Nephron progenitor cell (in vitro differentiated cells): ENCODE measurements around the gene DARS2.

Experiments used
- DNase-seq: peaks from one replicate; pipeline ENCODE4 v3.0.0; 2021
- H3K27ac Mint-ChIP-seq: 2 replicates; pipeline ENCODE4 v1.8.0; 2021; ENCODE audit warnings: mild to moderate bottlenecking, moderate library complexity, mixed read lengths
- H3K27me3 Mint-ChIP-seq: 2 replicates; pipeline ENCODE4 v1.8.0; 2021; ENCODE audit warnings: mild to moderate bottlenecking, low read depth, mixed read lengths; ENCODE audit not compliant: poor library complexity
- H3K36me3 Mint-ChIP-seq: 2 replicates; pipeline ENCODE4 v1.8.0; 2021; ENCODE audit warnings: low read depth, mixed read lengths
- H3K4me1 Mint-ChIP-seq: 2 replicates; pipeline ENCODE4 v1.8.0; 2021; ENCODE audit warnings: mixed read lengths
- H3K4me3 Mint-ChIP-seq: 2 replicates; pipeline ENCODE4 v1.8.0; 2021; ENCODE audit warnings: mild to moderate bottlenecking, moderate library complexity, mixed read lengths
- H3K9me3 Mint-ChIP-seq: 2 replicates; pipeline ENCODE4 v1.8.0; 2021; ENCODE audit warnings: mild to moderate bottlenecking, moderate library complexity, mixed read lengths
- TF ChIP-seq, protein P1 (sequence below): fragments of 200-600 bp; sonication (generic); IDR thresholded peaks from 2 replicates; pipeline ENCODE4 v1.5.0; 2021; ENCODE audit warnings: antibody characterized with exemption

Gene DARS2, protein sequence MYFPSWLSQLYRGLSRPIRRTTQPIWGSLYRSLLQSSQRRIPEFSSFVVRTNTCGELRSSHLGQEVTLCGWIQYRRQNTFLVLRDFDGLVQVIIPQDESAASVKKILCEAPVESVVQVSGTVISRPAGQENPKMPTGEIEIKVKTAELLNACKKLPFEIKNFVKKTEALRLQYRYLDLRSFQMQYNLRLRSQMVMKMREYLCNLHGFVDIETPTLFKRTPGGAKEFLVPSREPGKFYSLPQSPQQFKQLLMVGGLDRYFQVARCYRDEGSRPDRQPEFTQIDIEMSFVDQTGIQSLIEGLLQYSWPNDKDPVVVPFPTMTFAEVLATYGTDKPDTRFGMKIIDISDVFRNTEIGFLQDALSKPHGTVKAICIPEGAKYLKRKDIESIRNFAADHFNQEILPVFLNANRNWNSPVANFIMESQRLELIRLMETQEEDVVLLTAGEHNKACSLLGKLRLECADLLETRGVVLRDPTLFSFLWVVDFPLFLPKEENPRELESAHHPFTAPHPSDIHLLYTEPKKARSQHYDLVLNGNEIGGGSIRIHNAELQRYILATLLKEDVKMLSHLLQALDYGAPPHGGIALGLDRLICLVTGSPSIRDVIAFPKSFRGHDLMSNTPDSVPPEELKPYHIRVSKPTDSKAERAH

DNA sequence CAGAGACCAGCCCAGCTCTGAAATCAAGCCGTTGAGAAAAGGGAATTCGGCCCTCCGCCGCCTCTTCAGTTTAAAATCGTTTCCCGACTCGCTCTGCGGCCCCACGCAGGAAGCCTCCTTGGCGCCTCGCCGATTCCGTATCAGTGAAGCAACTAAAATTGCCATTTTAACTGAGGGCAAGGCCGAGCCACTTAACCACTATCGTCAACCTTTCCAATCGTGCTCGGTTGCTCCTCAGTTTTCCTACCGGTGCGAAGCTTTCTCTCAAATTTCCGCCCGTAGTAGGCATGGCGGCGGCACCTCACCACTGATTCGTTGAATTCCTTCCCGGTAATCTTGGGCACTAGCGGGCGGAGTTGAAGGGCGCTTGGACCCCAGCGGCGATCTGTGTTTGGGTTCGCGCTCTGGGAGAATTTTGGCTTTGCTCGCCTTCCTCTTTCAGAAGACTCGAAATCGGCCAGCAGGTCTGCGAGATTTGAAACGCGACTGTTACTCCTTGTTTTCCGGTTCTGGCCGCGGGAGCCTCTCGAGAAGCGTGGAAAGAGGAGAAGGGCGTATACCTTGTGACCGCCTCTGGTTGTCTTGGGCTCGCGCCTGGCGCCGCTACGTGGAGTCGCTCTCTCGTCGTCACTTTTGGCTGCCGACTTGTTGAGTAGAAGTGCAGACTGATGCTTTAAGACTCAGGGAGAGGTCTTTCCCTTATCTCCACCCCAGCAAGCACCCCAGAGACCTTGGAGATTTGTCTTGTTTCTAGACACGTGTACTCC lies at the start of gene DARS2, which contains the start of gene CENPL:
Gene DARS2 (plus strand): TSS at position 359 of the 767 bp plus-strand sequence. CDS start 557 bp downstream, outside the sequence.
Gene CENPL (minus strand): TSS at position 569 of the 767 bp plus-strand sequence. CDS start 13,584 bp downstream, outside the sequence.
- Mint-ChIP-seq H3K36me3 (peaks cover 39% of the 10 kb centered on the region), H3K4me3 (peak within 1 kb of the TSS; percentile 99), H3K27me3 (peaks cover 7% of the 10 kb centered on the region), H3K4me1 (peaks cover 31% of the 10 kb centered on the region), H3K27ac (peak within 1 kb of the TSS; percentile 100), H3K9me3 (peaks cover 6% of the 10 kb centered on the region)
- DNase-seq: peak; percentile 83
- TF ChIP-seq, protein P1, sequence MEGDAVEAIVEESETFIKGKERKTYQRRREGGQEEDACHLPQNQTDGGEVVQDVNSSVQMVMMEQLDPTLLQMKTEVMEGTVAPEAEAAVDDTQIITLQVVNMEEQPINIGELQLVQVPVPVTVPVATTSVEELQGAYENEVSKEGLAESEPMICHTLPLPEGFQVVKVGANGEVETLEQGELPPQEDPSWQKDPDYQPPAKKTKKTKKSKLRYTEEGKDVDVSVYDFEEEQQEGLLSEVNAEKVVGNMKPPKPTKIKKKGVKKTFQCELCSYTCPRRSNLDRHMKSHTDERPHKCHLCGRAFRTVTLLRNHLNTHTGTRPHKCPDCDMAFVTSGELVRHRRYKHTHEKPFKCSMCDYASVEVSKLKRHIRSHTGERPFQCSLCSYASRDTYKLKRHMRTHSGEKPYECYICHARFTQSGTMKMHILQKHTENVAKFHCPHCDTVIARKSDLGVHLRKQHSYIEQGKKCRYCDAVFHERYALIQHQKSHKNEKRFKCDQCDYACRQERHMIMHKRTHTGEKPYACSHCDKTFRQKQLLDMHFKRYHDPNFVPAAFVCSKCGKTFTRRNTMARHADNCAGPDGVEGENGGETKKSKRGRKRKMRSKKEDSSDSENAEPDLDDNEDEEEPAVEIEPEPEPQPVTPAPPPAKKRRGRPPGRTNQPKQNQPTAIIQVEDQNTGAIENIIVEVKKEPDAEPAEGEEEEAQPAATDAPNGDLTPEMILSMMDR: no peak

DNA sequence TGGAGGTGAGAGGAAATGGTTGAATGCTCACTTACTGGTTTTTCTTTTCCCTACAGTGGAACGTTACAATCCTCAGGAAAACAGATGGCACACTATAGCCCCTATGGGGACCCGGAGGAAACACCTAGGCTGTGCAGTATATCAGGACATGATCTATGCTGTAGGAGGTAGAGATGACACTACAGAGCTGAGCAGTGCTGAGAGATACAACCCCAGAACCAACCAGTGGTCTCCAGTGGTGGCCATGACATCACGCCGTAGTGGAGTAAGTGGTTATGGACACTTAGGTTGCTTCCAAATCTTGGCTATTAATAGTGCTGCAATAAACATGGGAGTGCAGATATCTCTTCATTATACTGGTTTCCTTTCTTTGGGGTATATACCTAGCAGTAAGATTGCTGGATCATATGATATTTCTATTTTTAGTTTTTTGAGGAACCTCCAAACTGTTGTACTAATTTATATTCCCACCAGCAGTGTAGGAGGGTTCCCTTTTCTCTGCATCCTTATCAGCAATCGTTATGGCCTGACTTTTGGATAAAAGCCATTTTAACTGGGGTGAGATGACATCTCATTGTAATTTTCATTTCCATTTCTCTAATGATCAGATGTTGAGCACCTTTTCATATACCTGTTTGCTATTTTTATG lies 48.8 kb upstream of the DARS2 start:
- Mint-ChIP-seq H3K9me3 (peaks cover 12% of the 10 kb centered on the region), H3K4me1 (no peaks in the 10 kb centered on the region), H3K27ac (no peak overlapping the region), H3K36me3 (peaks cover 71% of the 10 kb centered on the region), H3K4me3 (no peak overlapping the region), H3K27me3 (no peaks in the 10 kb centered on the region)
- TF ChIP-seq, protein P1: no peak
- no peak for DNase-seq

DNA sequence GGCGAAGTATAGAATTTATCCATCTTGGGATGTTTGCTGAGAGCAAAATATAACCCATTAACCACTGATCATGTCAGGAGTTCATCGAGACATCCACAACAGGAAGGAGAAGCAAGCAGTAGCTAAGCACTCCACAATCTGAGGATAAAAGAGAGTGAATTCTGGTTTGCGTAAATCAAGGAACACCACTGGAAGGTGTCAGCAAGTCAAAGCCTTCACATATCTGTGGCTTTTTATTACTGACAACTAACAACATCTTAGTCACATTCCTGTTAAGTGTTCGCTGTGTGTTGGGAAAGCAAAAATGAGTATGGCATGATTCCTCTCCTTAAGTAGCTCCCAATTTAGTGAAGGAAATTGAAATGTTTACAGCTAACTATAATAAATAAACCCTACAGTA lies 44.5 kb upstream of the DARS2 start:
- DNase-seq: no peak
- Mint-ChIP-seq H3K4me1 (no peaks in the 10 kb centered on the region), H3K4me3 (no peak overlapping the region), H3K27ac (no peak overlapping the region), H3K9me3 (peaks cover 12% of the 10 kb centered on the region), H3K36me3 (peaks cover 66% of the 10 kb centered on the region), H3K27me3 (no peaks in the 10 kb centered on the region)
- TF ChIP-seq, protein P1: no peak

DNA sequence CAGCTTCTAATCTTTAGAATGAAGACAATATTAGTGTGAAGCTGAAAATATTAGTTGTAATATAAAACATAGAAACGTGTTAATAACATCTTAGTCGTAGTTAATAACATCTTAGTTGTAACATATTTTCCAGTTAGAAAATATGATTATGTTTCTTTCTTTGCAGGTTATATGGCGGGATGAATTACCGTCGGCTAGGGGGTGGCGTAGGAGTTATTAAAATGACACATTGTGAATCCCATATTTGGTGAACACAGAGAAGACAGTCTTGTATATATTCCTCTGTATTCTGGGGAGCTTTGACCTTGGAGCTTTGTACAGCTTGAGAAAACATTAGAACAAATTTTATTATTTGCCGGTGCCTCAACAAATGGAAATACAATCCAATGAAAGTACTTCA lies 39.5 kb upstream of the DARS2 start:
- Mint-ChIP-seq H3K27me3 (no peaks in the 10 kb centered on the region), H3K36me3 (peaks cover 32% of the 10 kb centered on the region), H3K27ac (no peak overlapping the region), H3K4me1 (no peaks in the 10 kb centered on the region), H3K4me3 (no peak overlapping the region), H3K9me3 (no peaks in the 10 kb centered on the region)
- TF ChIP-seq, protein P1: no peak
- DNase-seq: no peak

DNA sequence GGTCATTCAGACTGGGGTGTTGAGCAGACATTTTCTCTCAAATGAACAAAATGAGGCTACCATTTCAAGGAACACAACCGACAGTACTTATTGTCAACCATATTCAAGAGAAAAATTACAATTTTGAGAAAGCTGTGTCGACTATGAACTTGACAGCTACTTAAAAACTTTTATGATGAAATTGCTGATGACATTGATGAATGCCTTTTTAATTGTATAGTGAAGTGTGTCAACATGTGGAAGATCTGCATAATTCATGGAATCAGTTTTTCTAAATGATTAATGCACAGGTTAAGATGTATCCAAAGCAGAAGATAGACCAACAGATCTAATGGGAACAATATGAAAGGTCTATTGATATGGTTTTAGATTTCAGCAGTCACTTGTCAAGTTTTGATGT lies 34.6 kb upstream of the DARS2 start:
- H3K4me3 Mint-ChIP-seq: no peak overlapping the region
- no peaks in the 10 kb centered on the region for H3K4me1 Mint-ChIP-seq
- DNase-seq: no peak
- TF ChIP-seq, protein P1: no peak
- H3K36me3 Mint-ChIP-seq: peaks cover 26% of the 10 kb centered on the region
- H3K27ac Mint-ChIP-seq: no peak overlapping the region
- peaks cover 4% of the 10 kb centered on the region for H3K9me3 Mint-ChIP-seq
- no peaks in the 10 kb centered on the region for H3K27me3 Mint-ChIP-seq
